Measurements from ENCODE around the gene TOPBP1. TPM values are rescaled to one million over a fixed set of nuclear protein-coding genes. Genes with fewer than 3 reads are reported as not detected.

The TOPBP1 gene
- total RNA-seq, 2 experiments from 2014 or later, result 29.1 to 32.4 TPM

DNA sequence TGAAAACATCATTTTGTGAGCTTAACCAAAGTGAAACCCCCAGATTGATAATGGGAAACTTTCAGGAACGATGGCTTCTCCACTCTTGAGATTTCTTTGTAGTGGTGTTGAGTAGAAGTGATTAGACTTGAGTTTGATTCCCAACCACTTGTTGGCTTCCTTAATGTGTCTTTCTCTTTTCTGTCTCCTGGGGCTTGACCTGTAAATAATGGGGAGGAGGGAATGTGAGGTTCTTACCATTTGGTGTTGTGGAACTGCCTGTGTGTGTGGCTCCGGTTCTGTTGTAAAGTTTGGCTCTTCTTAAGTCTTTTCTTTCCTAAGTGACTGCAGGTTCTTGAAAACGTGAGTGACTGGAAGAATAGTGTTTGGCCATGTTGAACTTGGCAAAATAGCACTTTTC, 85.6 kb downstream of the TOPBP1 start:
- no peak for ATAC-seq (ENCODE audit: poor library complexity)
- TF ChIP-seq, protein P1, sequence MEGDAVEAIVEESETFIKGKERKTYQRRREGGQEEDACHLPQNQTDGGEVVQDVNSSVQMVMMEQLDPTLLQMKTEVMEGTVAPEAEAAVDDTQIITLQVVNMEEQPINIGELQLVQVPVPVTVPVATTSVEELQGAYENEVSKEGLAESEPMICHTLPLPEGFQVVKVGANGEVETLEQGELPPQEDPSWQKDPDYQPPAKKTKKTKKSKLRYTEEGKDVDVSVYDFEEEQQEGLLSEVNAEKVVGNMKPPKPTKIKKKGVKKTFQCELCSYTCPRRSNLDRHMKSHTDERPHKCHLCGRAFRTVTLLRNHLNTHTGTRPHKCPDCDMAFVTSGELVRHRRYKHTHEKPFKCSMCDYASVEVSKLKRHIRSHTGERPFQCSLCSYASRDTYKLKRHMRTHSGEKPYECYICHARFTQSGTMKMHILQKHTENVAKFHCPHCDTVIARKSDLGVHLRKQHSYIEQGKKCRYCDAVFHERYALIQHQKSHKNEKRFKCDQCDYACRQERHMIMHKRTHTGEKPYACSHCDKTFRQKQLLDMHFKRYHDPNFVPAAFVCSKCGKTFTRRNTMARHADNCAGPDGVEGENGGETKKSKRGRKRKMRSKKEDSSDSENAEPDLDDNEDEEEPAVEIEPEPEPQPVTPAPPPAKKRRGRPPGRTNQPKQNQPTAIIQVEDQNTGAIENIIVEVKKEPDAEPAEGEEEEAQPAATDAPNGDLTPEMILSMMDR (IDR thresholded peaks at IDR 0.05), result no peak
- no peak for DNase-seq
- ChIA-PET CTCF (interaction anchor here (0.6 kb wide), 1 partner anchor 89 kb away, joined by 3 read pairs; no protein-coding TSS in a partner anchor), POLR2A (interaction anchor here (4.3 kb wide), 1 partner anchor 70 kb away, joined by 55 read pairs; no protein-coding TSS in a partner anchor)
- Histone ChIP-seq H3K36me3 (ENCODE audit: insufficient read depth, low read length) (peaks cover 53% of the 10 kb centered on the region), H3K27me3 (ENCODE audit: control insufficient read depth in 1 of 2, insufficient read depth in 2 of 2, low read length in 2 of 2) (no peaks in the 10 kb centered on the region), H3K9me3 (ENCODE audit: control insufficient read depth in 1 of 2, insufficient read depth in 1 of 2, low read length in 2 of 2) (no peaks in the 10 kb centered on the region), H3K27ac (ENCODE audit: low read depth in 1 of 2, low read length in 2 of 2) (no peak overlapping the region), H3K4me1 (ENCODE audit: insufficient read depth, low read length) (peaks cover 59% of the 10 kb centered on the region), H3K4me3 (ENCODE audit: low read length) (peak overlapping the region; percentile 79)
- Mint-ChIP-seq H3K36me3 (ENCODE audit: low read depth) (peaks cover 70% of the 10 kb centered on the region), H3K9me3 (no peaks in the 10 kb centered on the region), H3K27ac (peak overlapping the region; percentile 99), H3K4me1 (ENCODE audit: low read depth) (peaks cover 68% of the 10 kb centered on the region), H3K27me3 (no peaks in the 10 kb centered on the region), H3K4me3 (peak overlapping the region; percentile 96)
- intact Hi-C loops (cut with DNase I, micrococcal nuclease), result loop anchor here (5.0 to 10.0 kb wide), 2 partner anchors 134 to 921 kb away; partner anchors contain the start of gene ACAD11 (in 1 of the 2)

DNA sequence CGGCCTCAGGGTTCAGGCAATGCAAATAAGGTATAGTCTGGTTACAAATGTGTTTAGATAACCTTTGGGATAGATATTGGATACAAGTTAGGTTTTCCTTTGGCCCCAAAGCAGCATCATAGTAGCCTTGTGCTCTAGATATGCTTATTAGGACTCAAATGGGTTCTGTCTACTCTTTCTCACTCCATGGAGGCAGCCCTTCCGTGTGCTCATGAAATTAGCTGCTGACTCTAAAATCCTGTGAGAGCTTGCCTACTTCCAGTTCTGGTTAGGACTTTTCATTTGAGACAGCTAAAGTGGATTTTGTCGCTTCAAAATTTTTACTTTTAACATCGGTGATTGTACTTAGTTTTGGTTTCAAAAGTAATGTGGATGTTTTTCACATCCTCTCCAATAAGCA, 86.7 kb downstream of the TOPBP1 start:
- Mint-ChIP-seq H3K36me3 (ENCODE audit: low read depth) (peaks cover 65% of the 10 kb centered on the region), H3K9me3 (no peaks in the 10 kb centered on the region), H3K4me1 (ENCODE audit: low read depth) (peaks cover 73% of the 10 kb centered on the region), H3K27me3 (no peaks in the 10 kb centered on the region), H3K4me3 (peak overlapping the region; percentile 96), H3K27ac (peak overlapping the region; percentile 99)
- Histone ChIP-seq H3K36me3 (ENCODE audit: insufficient read depth, low read length) (peaks cover 42% of the 10 kb centered on the region), H3K27me3 (ENCODE audit: control insufficient read depth in 1 of 2, insufficient read depth in 2 of 2, low read length in 2 of 2) (no peaks in the 10 kb centered on the region), H3K4me3 (ENCODE audit: low read length) (peak overlapping the region; percentile 79), H3K4me1 (ENCODE audit: insufficient read depth, low read length) (peaks cover 49% of the 10 kb centered on the region), H3K9me3 (ENCODE audit: control insufficient read depth in 1 of 2, insufficient read depth in 1 of 2, low read length in 2 of 2) (no peaks in the 10 kb centered on the region), H3K27ac (ENCODE audit: low read depth in 1 of 2, low read length in 2 of 2) (peak overlapping the region; percentile 80 to 94)
- TF ChIP-seq, protein P1 (IDR thresholded peaks at IDR 0.05), result no peak
- intact Hi-C loops (cut with DNase I, micrococcal nuclease), result loop anchor here (1.0 to 10.0 kb wide), 6 partner anchors 14 to 920 kb away; partner anchors contain the start of genes ACAD11 (in 1 of the 2) and SRPRB (in 1 of the 2)
- ChIA-PET POLR2A (interaction anchor here (0.9 to 4.6 kb wide), 13 partner anchors 20 to 1158 kb away, joined by 3 to 104 read pairs (median 10); partner anchors contain the start of genes ANAPC13, CEP63, DNAJC13 and NPHP3), CTCF (no interaction called here)
- ATAC-seq (ENCODE audit: poor library complexity) (no peak), DNase-seq (peak in 1 of 14 experiments; percentile 40)

DNA sequence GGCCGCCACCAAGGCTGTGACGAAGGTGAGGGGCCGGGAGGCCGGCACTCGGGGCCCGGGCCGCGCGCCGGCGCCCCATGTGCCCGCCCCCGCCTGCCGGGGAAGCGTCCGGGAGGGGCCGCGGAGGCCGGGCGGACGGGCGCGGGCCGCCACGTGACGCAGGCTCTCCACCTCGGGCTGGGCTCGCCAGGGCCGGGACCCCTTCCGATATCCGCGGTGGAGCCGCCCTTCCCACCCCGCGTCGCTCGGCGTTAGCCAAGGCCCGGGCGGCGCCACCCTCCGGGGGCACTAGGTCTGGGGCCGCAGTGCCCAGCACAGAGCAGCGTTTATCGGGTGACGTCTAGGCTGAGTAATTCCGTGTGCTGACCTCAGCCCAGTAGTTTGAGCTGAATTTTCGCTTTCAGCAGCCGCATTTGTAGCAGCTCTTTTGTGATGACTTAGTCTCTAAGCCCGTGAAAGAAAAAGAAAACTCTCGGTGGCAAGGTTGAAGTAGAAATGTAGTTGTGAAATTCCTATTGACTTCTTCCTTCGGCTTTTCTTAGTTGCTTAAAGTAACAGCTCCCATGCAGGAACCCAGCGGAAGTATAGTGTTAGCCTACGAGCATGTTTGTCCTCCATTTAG, 87.4 kb downstream of the TOPBP1 start:
- Mint-ChIP-seq H3K27me3 (no peaks in the 10 kb centered on the region), H3K27ac (peak overlapping the region; percentile 99), H3K4me1 (ENCODE audit: low read depth) (peaks cover 76% of the 10 kb centered on the region), H3K4me3 (peak overlapping the region; percentile 96), H3K36me3 (ENCODE audit: low read depth) (peaks cover 58% of the 10 kb centered on the region), H3K9me3 (no peaks in the 10 kb centered on the region)
- peaks cover 45% of the 10 kb centered on the region for H3K4me1 ChIP-seq (ENCODE audit: insufficient read depth, low read length)
- CTCF ChIA-PET, result no interaction called here
- no peaks in the 10 kb centered on the region for H3K27me3 ChIP-seq (ENCODE audit: control insufficient read depth in 1 of 2, insufficient read depth in 2 of 2, low read length in 2 of 2)
- intact Hi-C loops (cut with DNase I, micrococcal nuclease), result loop anchor here (2.0 to 10.0 kb wide), 7 partner anchors 14 to 920 kb away; partner anchors contain the start of genes ANAPC13 (in 2 of the 2), CEP63 (in 2 of the 2), ACAD11 (in 1 of the 2) and NPHP3 (in 1 of the 2)
- TF ChIP-seq, protein P1 (IDR thresholded peaks at IDR 0.05), result no peak
- peak overlapping the region; percentile 79 for H3K4me3 ChIP-seq (ENCODE audit: low read length)
- H3K27ac ChIP-seq (ENCODE audit: low read depth in 1 of 2, low read length in 2 of 2), result peak overlapping the region; percentile 80 to 94
- POLR2A ChIA-PET, result interaction anchor here (0.9 to 4.6 kb wide), 23 partner anchors 11 to 1157 kb away, joined by 3 to 104 read pairs (median 7); partner anchors contain the start of genes ANAPC13, CEP63, DNAJC13 and NPHP3
- no peaks in the 10 kb centered on the region for H3K9me3 ChIP-seq (ENCODE audit: control insufficient read depth in 1 of 2, insufficient read depth in 1 of 2, low read length in 2 of 2)
- H3K36me3 ChIP-seq (ENCODE audit: insufficient read depth, low read length), result peaks cover 39% of the 10 kb centered on the region
- ATAC-seq (ENCODE audit: poor library complexity) (peak; percentile 4), DNase-seq (peak; percentile 36 to 85 (median 53))

All from CD4-positive, alpha-beta T cell (primary cell).